Lower lobe of right lung (tissue), 2 donors: ENCODE measurements around the gene FAM171A1. TPM values are rescaled to one million over a fixed set of nuclear protein-coding genes. Genes with fewer than 3 reads are reported as not detected.
"Not testable (repeated sequence)": the region's sequence is repeated elsewhere in the genome, so short reads cannot be mapped to it uniquely, and the experiment has no call there.

Experiments used
- ATAC-seq, 2 donors: fragments of 200-7000 bp; cut with Tn5 transposase; one replicate each; pipeline ENCODE4 v1.9.1; 2020 to 2022; ENCODE audit warnings: mild to moderate bottlenecking in 2 of 2, moderate library complexity in 2 of 2
- DNase-seq: peaks from one replicate; pipeline ENCODE4 v3.0.0-alpha.2; 2020
- H3K27ac ChIP-seq: fragments of 200-600 bp; one replicate; pipeline ENCODE4 v1.8.0; 2022
- H3K27me3 ChIP-seq: fragments of 200-600 bp; one replicate; pipeline ENCODE4 v1.8.0; 2022; ENCODE audit warnings: low read depth
- H3K36me3 ChIP-seq: fragments of 200-600 bp; one replicate; pipeline ENCODE4 v1.8.0; 2022; ENCODE audit warnings: mild to moderate bottlenecking
- H3K4me1 ChIP-seq: fragments of 200-600 bp; one replicate; pipeline ENCODE4 v1.8.0; 2022
- H3K4me3 ChIP-seq: fragments of 200-600 bp; one replicate; pipeline ENCODE4 v1.8.0; 2022; ENCODE audit warnings: mild to moderate bottlenecking
- H3K9me3 ChIP-seq: fragments of 200-600 bp; one replicate; pipeline ENCODE4 v1.8.0; 2022
- intact Hi-C: fragments of 100-400 bp; cut with DNase I; formaldehyde crosslinking; loops from one replicate; pipeline ENCODE4 v1.11.0; 2022
- total RNA-seq: library from RNA; stranded (reverse); fragmentation: NEBNext Ultra II Directional; extraction: Animal tissue kit (Norgen Biotek cat#: 25700); gene quantifications from one replicate; pipeline ENCODE4 v1.2.1, GENCODE V29; 2021
- TF ChIP-seq, protein P1 (sequence below): fragments of 200-600 bp; IDR thresholded peaks from one replicate; pipeline ENCODE4 v1.8.0; 2022; ENCODE audit warnings: antibody characterized with exemption, mild to moderate bottlenecking
- donor health status: DM: no; HTN: yes; CAD: no; lungs with severe emphysema.

The FAM171A1 gene
- total RNA-seq, 1 donor from 2014 or later, result 14.0 TPM

DNA sequence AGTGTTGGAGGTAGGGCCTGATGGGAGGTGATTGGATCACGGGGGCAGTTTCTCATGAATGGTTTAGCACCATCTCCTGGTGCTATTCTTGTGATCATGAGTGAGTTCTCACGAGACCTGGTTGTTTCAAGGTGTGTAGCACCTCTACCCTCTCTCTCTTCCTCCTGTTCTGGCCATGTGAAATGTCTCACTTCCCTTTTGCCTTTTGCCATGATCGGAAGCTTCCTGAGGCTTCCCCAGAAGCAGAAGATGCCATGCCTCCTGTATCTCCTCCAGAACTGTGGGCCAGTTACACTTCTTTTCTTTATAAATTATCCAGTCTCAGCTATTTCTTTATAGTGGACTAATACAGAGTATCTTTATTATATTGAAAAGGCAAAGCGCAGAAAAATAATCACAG is 90.1 kb downstream of the FAM171A1 start:
- H3K9me3 ChIP-seq, result no peaks in the 10 kb centered on the region
- H3K4me3 ChIP-seq, result no peak overlapping the region
- TF ChIP-seq, protein P1, sequence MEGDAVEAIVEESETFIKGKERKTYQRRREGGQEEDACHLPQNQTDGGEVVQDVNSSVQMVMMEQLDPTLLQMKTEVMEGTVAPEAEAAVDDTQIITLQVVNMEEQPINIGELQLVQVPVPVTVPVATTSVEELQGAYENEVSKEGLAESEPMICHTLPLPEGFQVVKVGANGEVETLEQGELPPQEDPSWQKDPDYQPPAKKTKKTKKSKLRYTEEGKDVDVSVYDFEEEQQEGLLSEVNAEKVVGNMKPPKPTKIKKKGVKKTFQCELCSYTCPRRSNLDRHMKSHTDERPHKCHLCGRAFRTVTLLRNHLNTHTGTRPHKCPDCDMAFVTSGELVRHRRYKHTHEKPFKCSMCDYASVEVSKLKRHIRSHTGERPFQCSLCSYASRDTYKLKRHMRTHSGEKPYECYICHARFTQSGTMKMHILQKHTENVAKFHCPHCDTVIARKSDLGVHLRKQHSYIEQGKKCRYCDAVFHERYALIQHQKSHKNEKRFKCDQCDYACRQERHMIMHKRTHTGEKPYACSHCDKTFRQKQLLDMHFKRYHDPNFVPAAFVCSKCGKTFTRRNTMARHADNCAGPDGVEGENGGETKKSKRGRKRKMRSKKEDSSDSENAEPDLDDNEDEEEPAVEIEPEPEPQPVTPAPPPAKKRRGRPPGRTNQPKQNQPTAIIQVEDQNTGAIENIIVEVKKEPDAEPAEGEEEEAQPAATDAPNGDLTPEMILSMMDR, result no peak
- no peaks in the 10 kb centered on the region for H3K4me1 ChIP-seq
- no peak for ATAC-seq
- no peak for DNase-seq
- H3K27ac ChIP-seq, result no peak overlapping the region
- intact Hi-C loops, result no loop called here
- H3K36me3 ChIP-seq, result no peaks in the 10 kb centered on the region
- H3K27me3 ChIP-seq, result no peaks in the 10 kb centered on the region

GRCh38 chr10:15280462-15280861 is 90.6 kb downstream of the FAM171A1 start:
- TF ChIP-seq, protein P1, result no peak
- no peaks in the 10 kb centered on the region for H3K9me3 ChIP-seq
- H3K4me1 ChIP-seq, result no peaks in the 10 kb centered on the region
- H3K27ac ChIP-seq, result no peak overlapping the region
- no peak overlapping the region for H3K4me3 ChIP-seq
- ATAC-seq (no peak), DNase-seq (no peak)
- H3K36me3 ChIP-seq, result no peaks in the 10 kb centered on the region
- intact Hi-C loops, result no loop called here
- no peaks in the 10 kb centered on the region for H3K27me3 ChIP-seq

- TF ChIP-seq, protein P1, result no peak
- ATAC-seq (no peak), DNase-seq (no peak)
- no peak overlapping the region for H3K4me3 ChIP-seq
- no peaks in the 10 kb centered on the region for H3K4me1 ChIP-seq
- no peaks in the 10 kb centered on the region for H3K9me3 ChIP-seq
- H3K27me3 ChIP-seq, result no peaks in the 10 kb centered on the region
- intact Hi-C loops, result no loop called here
- H3K36me3 ChIP-seq, result no peaks in the 10 kb centered on the region
- no peak overlapping the region for H3K27ac ChIP-seq
Observed at GRCh38 chr10:15279236-15279635, 91.9 kb downstream of the FAM171A1 start.

- intact Hi-C loops, result no loop called here
- Histone ChIP-seq H3K4me1 (no peaks in the 10 kb centered on the region), H3K9me3 (no peaks in the 10 kb centered on the region), H3K27ac (no peak overlapping the region), H3K4me3 (no peak overlapping the region), H3K36me3 (no peaks in the 10 kb centered on the region), H3K27me3 (no peaks in the 10 kb centered on the region)
- TF ChIP-seq, protein P1, result no peak
- ATAC-seq, result no peak
- DNase-seq, result no peak
Observed at GRCh38 chr10:15278786-15279185, 92.3 kb downstream of the FAM171A1 start.

- DNase-seq, ATAC-seq, H3K36me3 ChIP-seq, H3K27ac ChIP-seq, H3K27me3 ChIP-seq, H3K4me1 ChIP-seq, intact Hi-C loops, H3K9me3 ChIP-seq, H3K4me3 ChIP-seq: not testable (repeated sequence)
Observed at GRCh38 chr10:15276039-15276438, 95.0 kb downstream of the FAM171A1 start.

- H3K36me3 ChIP-seq, ATAC-seq, H3K27ac ChIP-seq, DNase-seq, H3K9me3 ChIP-seq, H3K4me1 ChIP-seq, H3K27me3 ChIP-seq, intact Hi-C loops, H3K4me3 ChIP-seq: not testable (repeated sequence)
Observed at GRCh38 chr10:15269838-15270237, 101.3 kb downstream of the FAM171A1 start.

DNA sequence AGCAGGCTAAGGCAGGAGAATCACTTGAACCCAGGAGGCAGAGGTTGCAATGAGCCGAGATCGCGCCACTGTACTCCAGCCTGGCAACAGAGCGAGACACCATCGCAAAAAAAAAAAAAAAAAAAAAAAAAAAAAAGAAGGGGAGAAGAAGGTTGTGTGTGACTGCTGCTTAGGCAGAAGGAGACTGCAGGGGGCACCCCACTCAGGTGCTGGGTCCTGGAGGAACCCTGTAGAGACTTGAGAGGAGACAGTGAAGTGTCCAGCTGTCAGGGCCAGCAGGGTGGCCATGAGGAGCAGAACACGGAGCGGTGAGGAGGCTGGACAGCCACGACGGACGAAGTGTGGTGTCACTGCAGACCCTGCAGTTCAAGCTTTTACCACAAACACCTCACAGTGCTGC is 103.6 kb downstream of the FAM171A1 start:
- Histone ChIP-seq H3K4me3 (no peak overlapping the region), H3K36me3 (no peaks in the 10 kb centered on the region), H3K27me3 (no peaks in the 10 kb centered on the region), H3K9me3 (peaks cover 6% of the 10 kb centered on the region), H3K4me1 (no peaks in the 10 kb centered on the region), H3K27ac (no peak overlapping the region)
- TF ChIP-seq, protein P1, result no peak
- DNase-seq (no peak), ATAC-seq (no peak)
- intact Hi-C loops, result no loop called here
